Cardiac fibroblast (primary cell): ENCODE data around the gene FPGS.
"Not testable (repeated sequence)": the region's sequence is repeated elsewhere in the genome, so short reads cannot be mapped to it uniquely, and the experiment has no call there.

Experiments
- DNase-seq, 2 donors: peaks; one replicate each; pipeline versions ENCODE4 v3.0.0 to v3.0.0-alpha.2; 2010; ENCODE audit warnings: low read depth in 2 of 2
- H3K4me3 ChIP-seq, 2 donors: replicated peaks in 1 of 2; 1 replicate in 1 of 2; 2 replicates in 1 of 2; pipeline ENCODE4 v1.5.1; 2011; ENCODE audit warnings: low read depth in 2 of 2, low read length in 2 of 2, mild to moderate bottlenecking in 2 of 2, moderate library complexity in 1 of 2
- CTCF ChIP-seq: IDR thresholded peaks from one replicate; pipeline ENCODE4 v1.5.1; 2011; ENCODE audit warnings: low read depth, mild to moderate bottlenecking, low read length, inconsistent platforms

FPGS gene

GRCh38 chr9:127802576-127803443, at the start of gene FPGS:
Gene FPGS, plus strand, starts transcription at chr9:127802882. Its CDS starts 43 bp downstream, at chr9:127802925.
- H3K4me3 ChIP-seq = peak within 1 kb of the TSS; percentile 74 to 77
- DNase-seq = peak; percentile 82 to 94
- TF ChIP-seq CTCF = no peak

GRCh38 chr9:127753148-127753547, 49.5 kb upstream of the FPGS start:
- no peak for DNase-seq
- H3K4me3 ChIP-seq = no peak overlapping the region
- no peak for TF ChIP-seq CTCF

GRCh38 chr9:127753622-127754021, 49.1 kb upstream of the FPGS start:
- H3K4me3 ChIP-seq = no peak overlapping the region
- no peak for TF ChIP-seq CTCF
- DNase-seq = no peak

- H3K4me3 ChIP-seq = no peak overlapping the region
- DNase-seq = no peak
- no peak for TF ChIP-seq CTCF
Observed at GRCh38 chr9:127754099-127755060, 48.3 kb upstream of the FPGS start.

GRCh38 chr9:127755061-127756060, 47.3 kb upstream of the FPGS start:
- DNase-seq = no peak
- TF ChIP-seq CTCF = no peak
- no peak overlapping the region for H3K4me3 ChIP-seq

GRCh38 chr9:127756233-127756632, 46.4 kb upstream of the FPGS start:
- no peak for DNase-seq
- TF ChIP-seq CTCF = no peak
- no peak overlapping the region for H3K4me3 ChIP-seq

- DNase-seq, H3K4me3 ChIP-seq: not testable (repeated sequence)
Observed at GRCh38 chr9:127756776-127757175, 45.9 kb upstream of the FPGS start.
